ENCODE data around the gene CR1. TPM values are rescaled to one million over a fixed set of nuclear protein-coding genes. Genes with fewer than 3 reads are reported as not detected.

Gene CR1
- total and polyA plus RNA-seq, 9 of the 15 experiments (the other 6 are each of a cell fraction or from before 2014, with no cell fraction given) = 0.07 to 0.47 (median 0.18) TPM

- Histone ChIP-seq H3K4me1 (replicated peaks in 1 of 2; ENCODE audit: control insufficient read depth in 2 of 2, insufficient read depth in 2 of 2, low read length in 2 of 2) (peaks cover 8 to 42% of the 10 kb centered on the region in 2 experiments; a peak in 3 of 5 replicates), H3K9ac (ENCODE audit: insufficient read depth in 1 of 2, low read depth in 2 of 2, low read length in 2 of 2) (no peak overlapping the region), H2AFZ (ENCODE audit: low read depth, low read length) (no peak overlapping the region), H3K4me3 (no peak overlapping the region), H3K9me1 (ENCODE audit: control insufficient read depth, insufficient read depth, low read length) (no peaks in the 10 kb centered on the region), H3K9me3 (replicated peaks; ENCODE audit: control insufficient read depth, insufficient read depth, low read depth, low read length) (no peaks in the 10 kb centered on the region), H3K36me3 (ENCODE audit: control insufficient read depth, insufficient read depth, low read length) (no peaks in the 10 kb centered on the region), H4K20me1 (replicated peaks; ENCODE audit: control insufficient read depth, insufficient read depth, low read length) (no peaks in the 10 kb centered on the region), H3K79me2 (ENCODE audit: control insufficient read depth, insufficient read depth, low read length) (no peaks in the 10 kb centered on the region), H3K27me3 (ENCODE audit: control insufficient read depth in 2 of 2, insufficient read depth in 2 of 2, low read length in 2 of 2) (no peaks in the 10 kb centered on the region), H3K4me2 (ENCODE audit: insufficient read depth, low read length) (no peak overlapping the region), H3K27ac (ENCODE audit: extremely low read depth, low read depth, low read length) (no peak overlapping the region)
- no peak for DNase-seq (ENCODE audit: extremely low read depth in 1 of 4, low spot score in 3 of 4)
- TF ChIP-seq MEF2A (IDR thresholded peaks at IDR 0.05; ENCODE audit: control insufficient read depth, low read depth, low read length) (no peak), MXI1 (IDR thresholded peaks at IDR 0.05; ENCODE audit: low read depth, low read length) (no peak), ID3 (CRISPR knock-in tag; IDR thresholded peaks at IDR 0.05) (no peak), ID3 (tag; IDR thresholded peaks at IDR 0.05) (no peak), CEBPB (tag; IDR thresholded peaks at IDR 0.05) (peak; percentile 95), SP1 (CRISPR knock-in tag; IDR thresholded peaks at IDR 0.05) (no peak), ZNF583 (CRISPR knock-in tag; IDR thresholded peaks at IDR 0.05) (no peak), JUND (IDR thresholded peaks at IDR 0.05; ENCODE audit: borderline replicate concordance, low read depth, low read length) (no peak), JUND (tag; IDR thresholded peaks at IDR 0.05; ENCODE audit: borderline replicate concordance, low read depth, low read length) (no peak), KLF16 (IDR thresholded peaks at IDR 0.05) (no peak), ATF7 (IDR thresholded peaks at IDR 0.05) (no peak), POU5F1 (IDR thresholded peaks at IDR 0.05; ENCODE audit: borderline replicate concordance, low read depth, low read length, partially characterized antibody) (no peak), BRCA1 (IDR thresholded peaks at IDR 0.05) (no peak), BRCA1 (CRISPR knock-in tag; IDR thresholded peaks at IDR 0.05) (no peak), CEBPG (CRISPR knock-in tag; IDR thresholded peaks at IDR 0.05) (no peak), CEBPG (tag; conservative IDR thresholded peaks at IDR 0.05 in 1 of 2, IDR thresholded peaks at IDR 0.05 in 1 of 2) (peak; percentile 69 to 92), IRF9 (tag; IDR thresholded peaks at IDR 0.05) (peak; percentile 49; the same call in 1 of the 2 replicates), EP400 (IDR thresholded peaks at IDR 0.05) (0 out of 2 replicates have a peak, but pooled peaks have one; percentile 16), MYNN (IDR thresholded peaks at IDR 0.05) (no peak), MYNN (CRISPR knock-in tag; IDR thresholded peaks at IDR 0.05) (no peak), SFPQ (IDR thresholded peaks at IDR 0.05; ENCODE audit: low read depth, low read length) (no peak), ZNF561 (CRISPR knock-in tag; conservative IDR thresholded peaks at IDR 0.05) (no peak)
- no TSS peak for BruUV-seq (replicated peaks)
- no peak for ATAC-seq
- in situ Hi-C loops (cut with MboI) (no loop called here), intact Hi-C loops (cut with micrococcal nuclease) (no loop called here)
- FAIRE-seq = no peak
- ChIA-PET CTCF (ENCODE audit: low intra/inter-chr PET ratio) (no interaction called here), POLR2A (interaction anchor here (0.6 to 0.9 kb wide), 2 partner anchors 17 to 220 kb away, joined by 3 read pairs; no protein-coding TSS in a partner anchor)
Measured at GRCh38 chr1:207633226-207633625, 137.3 kb downstream of the CR1 start.
